GM21529 (cell line): ENCODE data around the gene PTPN7.

ENCODE experiments used
- ATAC-seq: cut with Tn5 transposase; IDR thresholded peaks from one replicate; pipeline ENCODE4 v1.9.1; 2021; ENCODE audit not compliant: unreplicated experiment

PTPN7 gene

DNA sequence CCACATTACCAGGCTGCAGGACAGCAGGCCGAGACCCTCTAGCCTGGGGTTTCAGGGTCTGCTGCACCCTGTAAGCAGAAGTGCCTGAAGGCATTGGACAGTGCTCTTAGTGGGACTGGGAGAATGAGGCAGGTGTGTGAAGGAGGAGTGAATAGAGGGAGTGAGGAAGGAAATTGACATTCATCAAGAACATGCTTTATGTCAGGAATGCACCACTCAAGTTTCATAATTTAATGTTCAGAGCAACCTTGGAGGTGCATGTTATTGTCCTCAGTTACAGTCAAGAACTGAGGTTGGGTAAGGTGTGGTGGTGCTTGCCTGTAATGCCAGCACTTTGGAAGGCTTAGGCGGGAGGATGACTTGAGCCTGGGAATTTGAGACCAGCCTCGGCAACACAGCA, 49.4 kb downstream of the PTPN7 start:
- no peak for ATAC-seq

DNA sequence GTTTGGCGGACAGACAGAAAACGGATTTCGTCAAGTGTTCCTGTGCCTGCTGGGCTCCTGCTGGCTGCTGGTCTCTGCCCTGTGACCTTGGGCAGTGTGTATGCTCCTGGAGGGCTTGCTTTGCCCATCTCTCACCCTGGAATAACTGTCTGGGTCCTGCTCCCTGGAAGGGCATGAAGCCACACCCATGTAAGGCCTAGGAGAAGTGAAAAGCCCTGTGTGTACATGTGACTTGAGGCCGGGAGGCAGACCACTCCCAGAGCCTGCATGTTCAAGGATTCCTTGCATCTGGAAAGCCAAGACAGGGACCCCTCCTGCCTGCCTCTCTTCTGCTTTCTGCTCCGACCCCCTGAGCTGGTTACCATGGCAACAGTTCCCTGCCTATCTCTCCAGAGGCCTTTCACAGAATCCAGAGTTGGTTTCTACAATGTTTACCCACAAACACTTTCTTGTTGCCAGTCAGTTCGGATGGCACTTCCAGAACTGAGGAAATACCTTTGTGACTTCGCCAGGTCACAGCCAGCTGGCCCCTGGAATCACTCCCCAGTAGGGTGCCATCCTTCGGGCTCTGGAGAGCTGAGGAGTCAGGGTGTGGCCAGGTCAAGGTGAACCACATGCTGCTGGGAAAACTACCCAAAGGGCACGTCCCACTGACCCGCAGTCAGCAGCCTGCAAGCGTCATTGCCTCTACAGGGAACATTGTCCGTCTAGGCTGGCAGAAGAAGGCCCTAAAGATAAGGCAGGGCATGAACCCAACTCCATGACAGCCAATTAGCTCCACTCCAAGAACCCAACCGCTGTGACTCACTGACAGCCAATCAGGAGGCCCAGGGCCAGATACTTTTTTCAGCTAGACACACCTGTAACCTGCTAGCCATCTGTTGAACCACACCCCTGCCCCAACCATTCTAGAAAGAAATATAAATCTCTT, 52.3 kb downstream of the PTPN7 start:
- ATAC-seq = no peak

- ATAC-seq = no peak
Observed at GRCh38 chr1:202107321-202107761, 53.1 kb downstream of the PTPN7 start.

- ATAC-seq = no peak
Observed at GRCh38 chr1:202106340-202107254, 53.8 kb downstream of the PTPN7 start.

DNA sequence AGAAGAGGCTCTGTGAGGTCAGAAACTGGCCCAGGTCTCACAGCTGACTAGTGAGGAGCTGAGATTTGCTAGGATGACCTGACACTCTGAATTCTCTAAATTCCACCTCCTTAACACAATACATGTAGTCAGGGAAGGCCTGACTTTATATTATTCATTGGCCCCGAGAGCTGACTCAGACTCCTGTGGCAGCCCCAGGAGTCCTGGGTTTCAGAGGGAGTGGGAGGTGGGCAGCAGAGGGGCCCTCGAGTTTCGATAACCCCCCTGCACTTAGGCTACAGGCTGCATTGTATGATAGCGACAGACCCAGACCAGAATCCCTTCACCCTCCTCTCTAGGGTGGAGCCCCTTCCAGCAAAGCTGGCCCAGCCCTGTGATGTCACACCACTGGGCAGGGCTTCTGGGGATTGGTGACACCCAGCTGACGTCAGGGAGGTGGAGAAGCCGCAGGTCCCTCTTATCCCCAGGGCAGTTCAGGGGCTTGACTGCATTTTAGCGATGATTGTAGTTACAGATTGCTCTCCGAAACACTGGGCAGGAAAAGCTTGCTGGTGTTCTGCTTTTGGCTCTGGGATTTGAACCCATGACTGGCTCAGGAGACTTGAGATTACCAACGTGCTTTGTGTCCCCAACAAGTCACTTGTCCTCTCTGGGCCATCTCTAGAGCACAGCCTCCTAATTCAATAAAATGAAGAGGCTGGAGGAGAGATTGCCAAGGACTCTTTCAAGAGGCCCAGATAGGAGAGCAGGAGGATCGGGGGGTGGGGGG, 54.6 kb downstream of the PTPN7 start:
- no peak for ATAC-seq

- ATAC-seq = no peak
Observed at GRCh38 chr1:202104073-202104472, 56.3 kb downstream of the PTPN7 start.

- no peak for ATAC-seq
Observed at GRCh38 chr1:202101184-202101583, 59.2 kb downstream of the PTPN7 start.
